B cell (primary cell): ENCODE data around the gene SAPCD2. TPM values are rescaled to one million over a fixed set of nuclear protein-coding genes. Genes with fewer than 3 reads are reported as not detected.

ENCODE experiments used
- ATAC-seq: fragments of 200-7000 bp; cut with Tn5 transposase; one replicate; pipeline ENCODE4 v1.10.0; 2021; ENCODE audit warnings: low read depth, mild to moderate bottlenecking, moderate number of reproducible peaks, moderate library complexity
- CTCF ChIA-PET: fragments of 350-600 bp; sonication (Branson Sonifier 250); formaldehyde crosslinking; loops from one replicate; lab custom pipeline; 2021; ENCODE audit warnings: antibody characterized with exemption, inconsistent platforms; lab: Charles Lee
- POLR2A ChIA-PET: fragments of 350-600 bp; sonication (Branson Sonifier 250); formaldehyde crosslinking; loops from one replicate; lab custom pipeline; 2021; ENCODE audit warnings: antibody characterized with exemption; lab: Charles Lee
- DNase-seq: peaks from one replicate; pipeline ENCODE4 v3.0.0; 2013
- H2AFZ ChIP-seq: 2 replicates; pipeline ENCODE4 v1.6.1; 2012; ENCODE audit warnings: mild to moderate bottlenecking, low read depth, low read length; ENCODE audit not compliant: insufficient read depth, poor library complexity, severe bottlenecking
- H3K27ac ChIP-seq, 2 donors: 1 replicate in 1 of 2; 2 replicates in 1 of 2; pipeline ENCODE4 v1.5.1; 2012 to 2013; ENCODE audit warnings: low read length in 2 of 2, mild to moderate bottlenecking in 2 of 2, moderate library complexity in 1 of 2
- H3K27me3 ChIP-seq, 4 experiments: fragments of 200-600 bp in 1 of 4; sonication (generic) in 1 of 4; replicated peaks in 1 of 4; 1 replicate in 2 of 4; 2 replicates in 2 of 4; pipeline versions ENCODE4 v1.6.1 to v1.7.0; 2013 to 2016; ENCODE audit warnings: low read length in 3 of 4, mild to moderate bottlenecking in 2 of 4, mixed read lengths in 1 of 4, moderate library complexity in 1 of 4; ENCODE audit not compliant: insufficient read depth in 4 of 4, control insufficient read depth in 3 of 4; ENCODE audit errors: control extremely low read depth in 1 of 4
- H3K36me3 ChIP-seq, 2 experiments: replicated peaks in 1 of 2; 1 replicate in 1 of 2; 2 replicates in 1 of 2; pipeline versions ENCODE4 v1.6.1 to v1.7.1; 2013; ENCODE audit warnings: low read length in 1 of 2; ENCODE audit not compliant: insufficient read depth in 2 of 2, control insufficient read depth in 1 of 2; ENCODE audit errors: control extremely low read depth in 1 of 2, extremely low read depth in 1 of 2
- H3K4me1 ChIP-seq, 2 donors: fragments of 200-600 bp in 1 of 2; sonication (generic) in 1 of 2; 1 replicate in 1 of 2; 2 replicates in 1 of 2; pipeline versions ENCODE4 v1.5.1 to v1.6.1; 2013 to 2017; ENCODE audit warnings: low read length in 2 of 2; ENCODE audit not compliant: control insufficient read depth in 2 of 2, insufficient read depth in 2 of 2
- H3K4me2 ChIP-seq: replicated peaks from 2 replicates; pipeline ENCODE3; 2012; ENCODE audit warnings: mild to moderate bottlenecking, low read depth, low read length; ENCODE audit not compliant: poor library complexity, severe bottlenecking
- H3K4me3 ChIP-seq, 5 experiments: fragments of 200-600 bp in 1 of 5; sonication (generic) in 1 of 5; 1 replicate in 3 of 5; 2 replicates in 2 of 5; pipeline versions ENCODE4 v1.5.1 to v1.7.0; 2011 to 2016; ENCODE audit warnings: low read length in 4 of 5, mild to moderate bottlenecking in 4 of 5, low read depth in 2 of 5, control low read depth in 1 of 5, moderate library complexity in 1 of 5; ENCODE audit not compliant: insufficient read depth in 1 of 5; ENCODE audit errors: control extremely low read depth in 1 of 5, extremely low read depth in 1 of 5
- H3K79me2 ChIP-seq: fragments of 200-600 bp; sonication (generic); one replicate; pipeline ENCODE4 v1.6.0; 2016; ENCODE audit warnings: low read length; ENCODE audit not compliant: control insufficient read depth, insufficient read depth
- H3K9ac ChIP-seq: fragments of 200-600 bp; sonication (generic); 2 replicates; pipeline ENCODE4 v1.6.1; 2017; ENCODE audit warnings: mild to moderate bottlenecking, low read length, moderate library complexity
- H3K9me3 ChIP-seq, 3 donors: one replicate each; pipeline versions ENCODE4 v1.6.1 to v1.7.1; 2013; ENCODE audit warnings: low read length in 2 of 3; ENCODE audit not compliant: control insufficient read depth in 2 of 3, insufficient read depth in 1 of 3; ENCODE audit errors: control extremely low read depth in 1 of 3
- H4K20me1 ChIP-seq: 2 replicates; pipeline ENCODE4 v1.6.0; 2012; ENCODE audit warnings: mild to moderate bottlenecking, low read length; ENCODE audit not compliant: insufficient read depth, control insufficient read depth, poor library complexity, severe bottlenecking
- H3K27ac Mint-ChIP-seq: one replicate; pipeline ENCODE4 v1.8.0; 2021; ENCODE audit warnings: mixed read lengths
- H3K27me3 Mint-ChIP-seq: one replicate; pipeline ENCODE4 v1.8.0; 2021; ENCODE audit warnings: mixed read lengths
- H3K4me1 Mint-ChIP-seq: one replicate; pipeline ENCODE4 v1.8.0; 2021; ENCODE audit warnings: mixed read lengths
- H3K4me3 Mint-ChIP-seq: one replicate; pipeline ENCODE4 v1.8.0; 2021; ENCODE audit warnings: mixed read lengths
- H3K9me3 Mint-ChIP-seq: one replicate; pipeline ENCODE4 v1.8.0; 2022; ENCODE audit warnings: mixed read lengths; ENCODE audit not compliant: insufficient read depth
- EZH2 ChIP-seq: IDR thresholded peaks from 2 replicates; pipeline ENCODE4 v1.6.1; 2012; ENCODE audit warnings: borderline replicate concordance, low read depth, mild to moderate bottlenecking, moderate library complexity, low read length; ENCODE audit not compliant: insufficient read depth, poor library complexity, severe bottlenecking
- WGBS: methylation state at CpG from one replicate; pipeline ENCODE4 v1.1.5; 2013; ENCODE audit warnings: missing lambda C conversion rate; ENCODE audit not compliant: insufficient coverage; 5-methylcytosine and 5-hydroxymethylcytosine counted together
- intact Hi-C: fragments of 100-400 bp; cut with micrococcal nuclease; formaldehyde crosslinking; loops from one replicate; pipeline ENCODE4 v1.10.0; 2022
- polyA plus RNA-seq: library from polyadenylated mRNA; depleted of rRNA; stranded (reverse); fragments of >200 nt; gene quantifications from 2 replicates; pipeline ENCODE4 v1.2.3, GENCODE V29; 2012
- total RNA-seq, 2 donors: library from RNA; stranded (reverse); fragments of 120-200 nt in 1 of 2; gene quantifications; 1 replicate in 1 of 2; 2 replicates in 1 of 2; pipeline versions ENCODE4 v1.2.3 to v1.2.4, GENCODE V29; 2013 to 2022
- TF ChIP-seq, protein P1 (sequence below): fragments of 200-600 bp; IDR thresholded peaks from one replicate; pipeline ENCODE4 v1.8.0; 2022; ENCODE audit warnings: antibody characterized with exemption, mild to moderate bottlenecking

Gene SAPCD2
- total and polyA plus RNA-seq, 2 donors (not counting 1 experiment from before 2014, with no cell fraction given), result 0.39 to 0.69 TPM

DNA sequence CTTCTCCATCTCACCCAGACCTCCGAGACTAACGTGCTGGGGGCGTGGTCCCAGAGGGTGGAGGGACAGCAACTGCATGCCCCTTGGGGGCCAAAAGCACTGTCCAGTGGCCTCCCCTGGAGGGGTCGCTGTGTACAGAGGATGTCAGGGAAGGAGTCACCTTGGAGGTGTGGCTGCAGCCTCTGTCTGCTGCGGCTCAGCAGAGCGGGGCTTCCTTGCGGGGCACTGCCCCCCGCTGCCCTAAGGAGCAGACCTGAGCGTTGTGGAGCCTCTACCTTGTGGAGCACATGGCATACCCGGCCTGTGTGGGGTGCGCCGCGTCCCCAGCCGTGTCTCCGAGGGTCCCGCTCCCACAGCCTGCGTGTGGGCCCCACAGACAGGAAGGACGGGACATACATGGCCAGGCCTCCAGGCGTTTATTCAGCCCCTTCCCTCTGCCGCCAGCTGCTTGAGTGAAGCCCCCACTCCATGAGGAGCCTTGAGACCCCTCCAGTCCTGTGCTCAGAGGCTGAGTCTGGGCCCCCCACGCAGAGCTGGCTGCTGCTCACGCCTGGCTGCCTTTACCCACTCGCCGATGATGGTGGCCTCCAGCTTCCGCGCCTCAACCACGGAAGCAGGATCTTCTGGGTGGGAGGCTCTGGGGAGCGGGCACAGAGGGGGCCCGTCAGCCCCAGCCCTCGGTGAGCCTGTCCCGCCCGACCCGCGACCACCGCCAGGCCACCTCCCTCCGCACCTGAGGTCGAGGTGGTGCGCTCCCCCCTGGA lies 40.0 kb upstream of the SAPCD2 start:
- Histone ChIP-seq H4K20me1 (peaks cover 17% of the 10 kb centered on the region), H3K4me3 (no peak overlapping the region), H3K27me3 (no peaks in the 10 kb centered on the region), H2AFZ (no peak overlapping the region), H3K4me1 (peaks cover 7 to 16% of the 10 kb centered on the region in 2 donors), H3K27ac (no peak overlapping the region), H3K9ac (no peak overlapping the region), H3K79me2 (peaks cover 24% of the 10 kb centered on the region), H3K4me2 (no peak overlapping the region), H3K9me3 (no peaks in the 10 kb centered on the region), H3K36me3 (peaks cover 0 to 69% of the 10 kb centered on the region in 2 experiments)
- TF ChIP-seq EZH2, result no peak
- TF ChIP-seq, protein P1, sequence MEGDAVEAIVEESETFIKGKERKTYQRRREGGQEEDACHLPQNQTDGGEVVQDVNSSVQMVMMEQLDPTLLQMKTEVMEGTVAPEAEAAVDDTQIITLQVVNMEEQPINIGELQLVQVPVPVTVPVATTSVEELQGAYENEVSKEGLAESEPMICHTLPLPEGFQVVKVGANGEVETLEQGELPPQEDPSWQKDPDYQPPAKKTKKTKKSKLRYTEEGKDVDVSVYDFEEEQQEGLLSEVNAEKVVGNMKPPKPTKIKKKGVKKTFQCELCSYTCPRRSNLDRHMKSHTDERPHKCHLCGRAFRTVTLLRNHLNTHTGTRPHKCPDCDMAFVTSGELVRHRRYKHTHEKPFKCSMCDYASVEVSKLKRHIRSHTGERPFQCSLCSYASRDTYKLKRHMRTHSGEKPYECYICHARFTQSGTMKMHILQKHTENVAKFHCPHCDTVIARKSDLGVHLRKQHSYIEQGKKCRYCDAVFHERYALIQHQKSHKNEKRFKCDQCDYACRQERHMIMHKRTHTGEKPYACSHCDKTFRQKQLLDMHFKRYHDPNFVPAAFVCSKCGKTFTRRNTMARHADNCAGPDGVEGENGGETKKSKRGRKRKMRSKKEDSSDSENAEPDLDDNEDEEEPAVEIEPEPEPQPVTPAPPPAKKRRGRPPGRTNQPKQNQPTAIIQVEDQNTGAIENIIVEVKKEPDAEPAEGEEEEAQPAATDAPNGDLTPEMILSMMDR, result no peak
- H3K4me1 Mint-ChIP-seq, result peaks cover 10% of the 10 kb centered on the region
- CTCF ChIA-PET, result no interaction called here
- intact Hi-C loops, result no loop called here
- 95% methylated on average over 38 of the region's 38 CpGs for WGBS
- DNase-seq (no peak), ATAC-seq (no peak)
- no peak overlapping the region for H3K27ac Mint-ChIP-seq
- H3K27me3 Mint-ChIP-seq, result no peaks in the 10 kb centered on the region
- POLR2A ChIA-PET, result no interaction called here
- H3K9me3 Mint-ChIP-seq, result no peaks in the 10 kb centered on the region
- H3K4me3 Mint-ChIP-seq, result no peak overlapping the region
